GM12892 (cell line): ENCODE data around the gene SYNE1.

Source experiments
- POLR2A ChIP-seq: IDR thresholded peaks from 2 replicates; pipeline ENCODE4 v1.6.1; 2011; ENCODE audit warnings: low read depth, low read length, control low read depth
- POLR2AphosphoS5 ChIP-seq: IDR thresholded peaks from 2 replicates; pipeline ENCODE4 v1.6.1; 2011; ENCODE audit warnings: low read depth, low read length, control low read depth
- TAF1 ChIP-seq: IDR thresholded peaks from 2 replicates; pipeline ENCODE4 v1.6.1; 2011; ENCODE audit warnings: low read depth, mild to moderate bottlenecking, control low read depth, low read length, borderline replicate concordance

DNA sequence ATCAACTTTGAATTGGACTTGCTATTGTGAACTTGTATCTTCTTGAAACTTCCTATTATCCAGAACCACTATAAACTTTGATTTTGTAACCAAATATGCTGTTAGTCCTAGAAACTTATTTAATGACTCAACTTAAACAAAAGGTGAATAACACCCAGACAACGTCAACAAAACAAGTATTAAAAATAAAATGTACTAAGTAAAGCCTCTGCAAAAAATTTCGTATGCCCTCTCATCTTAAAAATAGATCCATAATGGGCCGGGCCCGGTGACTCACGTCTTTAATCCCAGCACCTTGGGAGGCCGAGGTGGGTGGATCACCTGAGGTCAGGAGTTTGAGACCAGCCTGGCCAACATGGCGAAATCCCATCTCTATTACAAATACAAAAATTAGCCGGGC lies 428.0 kb downstream of the SYNE1 start:
- TF ChIP-seq POLR2A: no peak
- TF ChIP-seq POLR2AphosphoS5: no peak
- TF ChIP-seq TAF1: no peak
